Mucosa of descending colon (tissue), 3 donors: ENCODE data around the gene ADGRG7. TPM values are rescaled to one million over a fixed set of nuclear protein-coding genes. Genes with fewer than 3 reads are reported as not detected.

ENCODE experiments used
- ATAC-seq: fragments of 200-7000 bp; cut with Tn5 transposase; one replicate; pipeline ENCODE4 v1.9.1; 2020; ENCODE audit warnings: mild to moderate bottlenecking, moderate library complexity
- DNase-seq, 3 donors: peaks; one replicate each; pipeline ENCODE4 v3.0.0-alpha.2; 2020
- H3K36me3 ChIP-seq: fragments of 200-600 bp; one replicate; pipeline ENCODE4 v1.8.0; 2021; ENCODE audit warnings: low read depth, mild to moderate bottlenecking
- H3K4me1 ChIP-seq: fragments of 200-600 bp; one replicate; pipeline ENCODE4 v1.8.0; 2021; ENCODE audit warnings: low read depth, mild to moderate bottlenecking
- H3K4me3 ChIP-seq: fragments of 200-600 bp; one replicate; pipeline ENCODE4 v1.8.0; 2021; ENCODE audit warnings: mild to moderate bottlenecking
- H3K9me3 ChIP-seq: fragments of 200-600 bp; one replicate; pipeline ENCODE4 v1.8.0; 2021; ENCODE audit warnings: mild to moderate bottlenecking
- CTCF ChIP-seq: fragments of 200-600 bp; IDR thresholded peaks from one replicate; pipeline ENCODE4 v1.8.0; 2022; ENCODE audit warnings: antibody characterized with exemption, mild to moderate bottlenecking
- intact Hi-C, 2 donors: fragments of 100-400 bp; cut with DNase I in 1 of 2; cut with micrococcal nuclease in 1 of 2; formaldehyde crosslinking; loops; one replicate each; pipeline versions ENCODE4 v1.11.0 to v1.11.1; 2022; cut with DNase I, micrococcal nuclease
- total RNA-seq, 3 donors: library from RNA; stranded (reverse); fragmentation: NEBNext Ultra II Directional in 2 of 3; extraction: Animal tissue kit (Norgen Biotek cat#: 25700) in 2 of 3; gene quantifications; one replicate each; pipeline versions ENCODE4 v1.2.1 to v1.2.4, GENCODE V29; 2021 to 2023
- donor health status: DM: no; HTN: no; CAD: no; lungs with moderate emphysema.
- donor health status: DM: no; HTN: no; CAD: no.
- donor health status: DM: no; HTN: yes; CAD: no.

ADGRG7 gene
- total RNA-seq, 3 donors from 2014 or later: 9.7 to 21.7 (median 13.9) TPM

- H3K4me3 ChIP-seq: no peak overlapping the region
- H3K9me3 ChIP-seq: no peaks in the 10 kb centered on the region
- peaks cover 5% of the 10 kb centered on the region for H3K4me1 ChIP-seq
- no peaks in the 10 kb centered on the region for H3K36me3 ChIP-seq
- DNase-seq: no peak
- intact Hi-C loops: loop anchor here in 1 of 2 donors (5.0 kb wide), 1 partner anchor 126 kb away; no protein-coding TSS in a partner anchor
- no peak for ATAC-seq
- no peak for TF ChIP-seq CTCF
Measured at GRCh38 chr3:100588251-100588650, 21.1 kb upstream of the ADGRG7 start.

GRCh38 chr3:100590114-100590839, 19.1 kb upstream of the ADGRG7 start:
- H3K4me1 ChIP-seq: peaks cover 5% of the 10 kb centered on the region
- no peaks in the 10 kb centered on the region for H3K9me3 ChIP-seq
- intact Hi-C loops: loop anchor here (2.0 to 5.0 kb wide), 2 partner anchors 121 to 128 kb away; no protein-coding TSS in a partner anchor
- DNase-seq (peak in 1 of 3 donors; percentile 76), ATAC-seq (peak; percentile 95)
- H3K4me3 ChIP-seq: no peak overlapping the region
- no peaks in the 10 kb centered on the region for H3K36me3 ChIP-seq
- peak; percentile 73 for TF ChIP-seq CTCF

GRCh38 chr3:100590840-100591147, 18.6 kb upstream of the ADGRG7 start:
- H3K9me3 ChIP-seq: no peaks in the 10 kb centered on the region
- H3K4me3 ChIP-seq: no peak overlapping the region
- TF ChIP-seq CTCF: no peak
- H3K4me1 ChIP-seq: peaks cover 5% of the 10 kb centered on the region
- DNase-seq (no peak), ATAC-seq (no peak)
- H3K36me3 ChIP-seq: no peaks in the 10 kb centered on the region
- intact Hi-C loops: loop anchor here (2.0 to 5.0 kb wide), 2 partner anchors 120 to 128 kb away; no protein-coding TSS in a partner anchor

GRCh38 chr3:100591411-100591810, 18.0 kb upstream of the ADGRG7 start:
- ATAC-seq: peak; percentile 89
- TF ChIP-seq CTCF: no peak
- Histone ChIP-seq H3K4me1 (peaks cover 5% of the 10 kb centered on the region), H3K9me3 (no peaks in the 10 kb centered on the region), H3K4me3 (no peak overlapping the region), H3K36me3 (no peaks in the 10 kb centered on the region)
- DNase-seq: peak in 1 of 3 donors; percentile 59
- intact Hi-C loops: loop anchor here (2.0 to 5.0 kb wide), 2 partner anchors 119 to 129 kb away; no protein-coding TSS in a partner anchor

- DNase-seq (peak in 1 of 3 donors; percentile 48), ATAC-seq (peak; percentile 56)
- no peak for TF ChIP-seq CTCF
- intact Hi-C loops: no loop called here
- Histone ChIP-seq H3K36me3 (no peaks in the 10 kb centered on the region), H3K4me1 (peaks cover 7% of the 10 kb centered on the region), H3K4me3 (no peak overlapping the region), H3K9me3 (no peaks in the 10 kb centered on the region)
Measured at GRCh38 chr3:100600181-100601042, 9.0 kb upstream of the ADGRG7 start.
